ENCODE data around the gene CLPTM1L. TPM values are rescaled to one million over a fixed set of nuclear protein-coding genes. Genes with fewer than 3 reads are reported as not detected.
"Not testable (repeated sequence)": the region's sequence is repeated elsewhere in the genome, so short reads cannot be mapped to it uniquely, and the experiment has no call there.

CLPTM1L gene
- total RNA-seq, 1 donor from 2014 or later: 74.8 TPM

DNA sequence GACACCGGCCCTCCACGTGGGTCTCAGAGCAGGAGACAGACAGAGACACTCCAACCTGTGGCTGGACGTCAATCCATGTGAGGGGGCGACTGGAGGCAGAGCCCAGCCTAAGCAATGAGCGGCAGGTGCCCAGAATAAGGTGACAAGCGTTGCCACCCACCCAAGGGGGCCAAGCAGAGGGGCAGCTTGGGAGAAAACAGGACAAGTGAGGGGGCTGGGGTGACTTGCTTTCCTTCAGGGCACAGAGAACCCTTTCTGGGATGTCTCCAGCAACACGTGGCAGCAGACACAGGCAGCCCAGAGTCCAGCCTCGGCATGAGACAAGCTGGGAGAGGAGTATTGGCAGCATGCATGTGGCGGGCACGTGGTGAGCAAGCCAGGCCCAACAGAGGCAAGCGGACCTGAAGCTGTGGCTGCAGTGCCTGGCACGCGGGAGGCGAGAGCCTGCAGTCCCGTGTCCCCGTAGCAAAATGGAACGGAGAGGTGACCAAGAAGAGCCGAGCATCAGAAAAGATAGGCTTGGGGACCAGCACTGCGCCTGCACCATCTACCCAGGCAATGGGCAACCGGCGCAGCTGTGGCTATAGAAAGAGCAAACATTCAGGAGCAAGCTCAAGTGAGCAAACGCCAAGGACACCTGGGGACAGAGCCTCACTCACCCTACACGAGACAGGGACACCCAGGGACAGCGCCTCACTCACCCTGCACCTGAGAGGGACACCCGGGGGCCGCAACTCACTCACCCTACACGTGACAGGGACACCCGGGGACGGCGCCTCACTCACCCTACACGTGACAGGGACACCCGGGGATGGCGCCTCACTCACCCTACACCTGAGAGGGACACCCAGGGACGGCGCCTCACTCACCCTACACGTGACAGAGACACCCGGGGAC lies 56.2 kb downstream of the CLPTM1L start:
- Histone ChIP-seq H2AFZ (replicated peaks) (no peak overlapping the region), H3K9ac (no peak overlapping the region), H3K9me3 (ENCODE audit: low read depth) (no peaks in the 10 kb centered on the region), H3K79me2 (ENCODE audit: low read depth) (no peaks in the 10 kb centered on the region), H3K27ac (no peak overlapping the region), H4K20me1 (ENCODE audit: low read depth) (peaks cover under 1% of the 10 kb centered on the region), H3K4me1 (no peaks in the 10 kb centered on the region), H3K4me3 (no peak overlapping the region), H3K27me3 (peaks cover 3% of the 10 kb centered on the region), H3K4me2 (no peak overlapping the region), H3K36me3 (no peaks in the 10 kb centered on the region), H3F3A (ENCODE audit: low read depth) (no peaks in the 10 kb centered on the region)
- TF ChIP-seq EZH2phosphoT487 (IDR thresholded peaks at IDR 0.05) (no peak), EZH2 (IDR thresholded peaks at IDR 0.05) (no peak)
- TF ChIP-seq, protein P1, sequence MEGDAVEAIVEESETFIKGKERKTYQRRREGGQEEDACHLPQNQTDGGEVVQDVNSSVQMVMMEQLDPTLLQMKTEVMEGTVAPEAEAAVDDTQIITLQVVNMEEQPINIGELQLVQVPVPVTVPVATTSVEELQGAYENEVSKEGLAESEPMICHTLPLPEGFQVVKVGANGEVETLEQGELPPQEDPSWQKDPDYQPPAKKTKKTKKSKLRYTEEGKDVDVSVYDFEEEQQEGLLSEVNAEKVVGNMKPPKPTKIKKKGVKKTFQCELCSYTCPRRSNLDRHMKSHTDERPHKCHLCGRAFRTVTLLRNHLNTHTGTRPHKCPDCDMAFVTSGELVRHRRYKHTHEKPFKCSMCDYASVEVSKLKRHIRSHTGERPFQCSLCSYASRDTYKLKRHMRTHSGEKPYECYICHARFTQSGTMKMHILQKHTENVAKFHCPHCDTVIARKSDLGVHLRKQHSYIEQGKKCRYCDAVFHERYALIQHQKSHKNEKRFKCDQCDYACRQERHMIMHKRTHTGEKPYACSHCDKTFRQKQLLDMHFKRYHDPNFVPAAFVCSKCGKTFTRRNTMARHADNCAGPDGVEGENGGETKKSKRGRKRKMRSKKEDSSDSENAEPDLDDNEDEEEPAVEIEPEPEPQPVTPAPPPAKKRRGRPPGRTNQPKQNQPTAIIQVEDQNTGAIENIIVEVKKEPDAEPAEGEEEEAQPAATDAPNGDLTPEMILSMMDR (IDR thresholded peaks at IDR 0.05): no peak
- peaks cover 2% of the 10 kb centered on the region for H3K9me3 Mint-ChIP-seq
- peaks cover 5% of the 10 kb centered on the region for H3K36me3 Mint-ChIP-seq
- no peak for DNase-seq (ENCODE audit: low spot score)
- H3K27ac Mint-ChIP-seq: no peak overlapping the region
- no peak overlapping the region for H3K4me3 Mint-ChIP-seq
- no peaks in the 10 kb centered on the region for H3K4me1 Mint-ChIP-seq
- peaks cover 3% of the 10 kb centered on the region for H3K27me3 Mint-ChIP-seq (ENCODE audit: insufficient read depth, low read depth)

DNA sequence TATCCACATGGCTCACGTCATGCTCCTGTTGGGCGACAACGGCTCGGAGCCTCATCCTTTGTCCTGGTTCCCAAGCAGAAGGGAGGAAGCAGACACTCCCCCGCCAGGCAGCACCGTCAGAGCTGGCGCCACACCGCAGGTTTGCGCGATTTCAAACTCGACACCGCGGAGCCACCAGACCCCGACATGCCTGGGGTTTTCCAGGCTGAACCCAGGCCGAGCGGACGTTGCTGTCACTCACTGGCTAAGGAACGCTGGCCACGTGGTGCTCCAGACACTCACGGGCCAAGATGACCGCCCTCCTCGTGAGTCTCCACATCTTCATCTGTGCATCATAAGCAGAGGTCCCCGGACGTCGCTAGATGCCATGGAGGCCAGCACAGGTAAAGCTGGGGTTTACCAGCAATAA lies 59.0 kb downstream of the CLPTM1L start:
- Histone ChIP-seq H3K36me3 (no peaks in the 10 kb centered on the region), H3K27me3 (no peaks in the 10 kb centered on the region), H3K79me2 (ENCODE audit: low read depth) (no peaks in the 10 kb centered on the region), H3K9me3 (ENCODE audit: low read depth) (no peaks in the 10 kb centered on the region), H2AFZ (replicated peaks) (no peak overlapping the region), H3F3A (ENCODE audit: low read depth) (no peaks in the 10 kb centered on the region), H4K20me1 (ENCODE audit: low read depth) (no peaks in the 10 kb centered on the region), H3K4me3 (no peak overlapping the region), H3K4me2 (no peak overlapping the region), H3K4me1 (no peaks in the 10 kb centered on the region), H3K27ac (no peak overlapping the region), H3K9ac (no peak overlapping the region)
- TF ChIP-seq EZH2phosphoT487 (IDR thresholded peaks at IDR 0.05) (no peak), EZH2 (IDR thresholded peaks at IDR 0.05) (no peak)
- TF ChIP-seq, protein P1 (IDR thresholded peaks at IDR 0.05): no peak
- H3K27me3 Mint-ChIP-seq (ENCODE audit: insufficient read depth, low read depth): no peaks in the 10 kb centered on the region
- H3K4me1 Mint-ChIP-seq: no peaks in the 10 kb centered on the region
- H3K36me3 Mint-ChIP-seq: peaks cover 5% of the 10 kb centered on the region
- H3K9me3 Mint-ChIP-seq: peaks cover 2% of the 10 kb centered on the region
- H3K27ac Mint-ChIP-seq: no peak overlapping the region
- no peak overlapping the region for H3K4me3 Mint-ChIP-seq
- no peak for DNase-seq (ENCODE audit: low spot score)

DNA sequence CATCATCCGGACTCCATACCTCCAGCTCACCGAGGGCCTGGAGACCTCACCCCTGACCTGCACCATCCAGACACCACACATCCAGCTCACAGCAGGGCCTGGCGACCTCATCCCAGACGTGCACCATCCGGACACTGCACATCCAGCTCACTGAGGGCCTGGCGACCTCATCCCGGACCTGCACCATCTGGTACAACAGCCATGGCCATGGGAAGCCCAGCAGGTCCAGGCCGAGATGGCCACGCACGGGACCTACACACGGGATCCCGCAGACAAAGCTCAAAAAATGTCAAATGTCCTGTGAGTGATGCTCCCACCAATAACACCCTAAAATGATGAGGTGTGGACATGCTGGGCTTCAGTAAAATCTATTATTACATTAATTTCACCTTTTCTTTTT lies 59.8 kb downstream of the CLPTM1L start:
- Mint-ChIP-seq H3K27me3 (ENCODE audit: insufficient read depth, low read depth) (no peaks in the 10 kb centered on the region), H3K27ac (no peak overlapping the region), H3K4me1 (no peaks in the 10 kb centered on the region), H3K9me3 (peaks cover 2% of the 10 kb centered on the region), H3K36me3 (peaks cover 5% of the 10 kb centered on the region), H3K4me3 (no peak overlapping the region)
- no peaks in the 10 kb centered on the region for H3K9me3 ChIP-seq (ENCODE audit: low read depth)
- H3K27me3 ChIP-seq: no peaks in the 10 kb centered on the region
- no peaks in the 10 kb centered on the region for H3F3A ChIP-seq (ENCODE audit: low read depth)
- no peaks in the 10 kb centered on the region for H3K36me3 ChIP-seq
- H3K27ac ChIP-seq: no peak overlapping the region
- no peak overlapping the region for H3K9ac ChIP-seq
- H3K4me1 ChIP-seq: no peaks in the 10 kb centered on the region
- DNase-seq (ENCODE audit: low spot score): no peak
- no peaks in the 10 kb centered on the region for H4K20me1 ChIP-seq (ENCODE audit: low read depth)
- no peak overlapping the region for H2AFZ ChIP-seq (replicated peaks)
- no peaks in the 10 kb centered on the region for H3K79me2 ChIP-seq (ENCODE audit: low read depth)
- TF ChIP-seq EZH2 (IDR thresholded peaks at IDR 0.05): no peak
- TF ChIP-seq EZH2phosphoT487 (IDR thresholded peaks at IDR 0.05): no peak
- no peak overlapping the region for H3K4me3 ChIP-seq
- no peak overlapping the region for H3K4me2 ChIP-seq

DNA sequence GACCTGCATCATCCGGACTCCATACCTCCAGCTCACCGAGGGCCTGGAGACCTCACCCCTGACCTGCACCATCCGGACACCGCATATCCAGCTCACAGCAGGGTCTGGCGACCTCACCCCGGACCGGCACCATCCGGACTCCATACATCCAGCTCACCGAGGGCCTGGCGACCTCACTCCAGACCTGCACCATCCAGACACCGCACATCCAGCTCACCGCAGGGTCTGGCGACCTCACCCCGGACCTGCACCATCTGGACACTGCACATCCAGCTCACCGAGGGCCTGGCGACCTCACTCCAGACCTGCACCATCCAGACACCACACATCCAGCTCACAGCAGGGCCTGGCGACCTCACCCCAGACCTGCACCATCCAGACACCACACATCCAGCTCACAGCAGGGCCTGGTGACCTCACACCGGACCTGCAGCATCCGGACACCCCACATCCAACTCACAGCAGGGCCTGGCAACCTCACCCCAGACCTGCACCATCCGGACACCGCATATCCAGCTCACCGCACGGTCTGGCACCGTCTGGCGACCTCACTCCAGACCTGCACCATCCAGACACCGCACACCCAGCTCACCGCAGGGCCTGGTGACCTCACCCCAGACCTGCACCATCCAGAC lies 60.4 kb downstream of the CLPTM1L start:
- not testable (repeated sequence) for H3K27ac Mint-ChIP-seq; H3K27ac ChIP-seq; H3F3A ChIP-seq (ENCODE audit: low read depth); H3K4me2 ChIP-seq; H3K27me3 ChIP-seq; H3K9me3 ChIP-seq (ENCODE audit: low read depth); H3K36me3 ChIP-seq; H3K4me3 ChIP-seq; H3K4me1 ChIP-seq; H3K4me3 Mint-ChIP-seq; H3K4me1 Mint-ChIP-seq; DNase-seq (ENCODE audit: low spot score); H3K27me3 Mint-ChIP-seq (ENCODE audit: insufficient read depth, low read depth); H3K9ac ChIP-seq; H4K20me1 ChIP-seq (ENCODE audit: low read depth); H2AFZ ChIP-seq (replicated peaks); H3K36me3 Mint-ChIP-seq; H3K9me3 Mint-ChIP-seq; H3K79me2 ChIP-seq (ENCODE audit: low read depth)

DNA sequence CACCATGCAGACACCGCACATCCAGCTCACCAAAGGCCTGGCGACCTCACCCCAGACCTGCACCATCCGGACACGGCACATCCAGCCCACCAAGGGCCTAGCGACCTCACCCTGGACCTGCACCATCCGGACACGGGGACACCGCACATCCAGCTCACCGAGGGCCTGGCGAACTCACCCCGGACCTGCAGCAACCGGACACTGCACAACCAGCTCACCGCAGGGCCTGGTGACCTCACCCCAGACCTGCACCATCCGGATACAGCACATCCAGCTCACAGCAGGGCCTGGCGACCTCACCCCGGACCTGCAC lies 61.2 kb downstream of the CLPTM1L start:
- H3K4me3 ChIP-seq; H3K9me3 ChIP-seq (ENCODE audit: low read depth); H3K36me3 Mint-ChIP-seq; H3F3A ChIP-seq (ENCODE audit: low read depth); H3K27me3 Mint-ChIP-seq (ENCODE audit: insufficient read depth, low read depth); H4K20me1 ChIP-seq (ENCODE audit: low read depth); H3K27me3 ChIP-seq; H3K36me3 ChIP-seq; H3K27ac Mint-ChIP-seq; H2AFZ ChIP-seq (replicated peaks); H3K27ac ChIP-seq; H3K4me3 Mint-ChIP-seq; DNase-seq (ENCODE audit: low spot score); H3K4me2 ChIP-seq; H3K9me3 Mint-ChIP-seq; H3K4me1 Mint-ChIP-seq; H3K79me2 ChIP-seq (ENCODE audit: low read depth); H3K9ac ChIP-seq; H3K4me1 ChIP-seq: not testable (repeated sequence)

DNA sequence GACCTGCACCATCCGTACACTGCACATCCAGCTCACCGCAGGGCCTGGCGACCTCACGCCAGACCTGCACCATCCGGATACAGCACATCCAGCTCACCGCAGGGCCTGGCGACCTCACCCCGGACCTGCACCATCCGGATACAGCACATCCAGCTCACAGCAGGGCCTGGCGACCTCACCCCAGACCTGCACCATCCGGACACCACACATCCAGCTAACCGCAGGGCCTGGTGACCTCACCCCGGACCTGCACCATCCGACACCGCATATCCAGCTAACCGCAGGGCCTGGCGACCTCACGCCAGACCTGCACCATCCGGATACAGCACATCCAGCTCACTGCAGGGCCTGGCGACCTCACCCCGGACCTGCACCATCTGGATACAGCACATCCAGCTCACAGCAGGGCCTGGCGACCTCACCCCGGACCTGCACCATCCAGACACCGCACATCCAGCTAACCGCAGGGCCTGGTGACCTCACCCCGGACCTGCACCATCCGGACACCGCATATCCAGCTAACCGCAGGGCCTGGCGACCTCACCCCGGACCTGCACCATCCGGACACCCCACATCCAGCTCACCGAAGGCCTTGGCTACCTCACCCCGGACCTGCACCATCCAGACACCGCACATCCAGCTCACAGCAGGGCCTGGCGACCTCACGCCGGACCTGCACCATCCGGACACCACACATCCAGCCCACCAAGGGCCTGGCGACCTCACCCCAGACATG lies 61.7 kb downstream of the CLPTM1L start:
- not testable (repeated sequence) for H3K27ac ChIP-seq; H3K4me1 Mint-ChIP-seq; H3K27me3 ChIP-seq; H3K9me3 ChIP-seq (ENCODE audit: low read depth); H3K4me2 ChIP-seq; H3K79me2 ChIP-seq (ENCODE audit: low read depth); H3K36me3 ChIP-seq; H3K27ac Mint-ChIP-seq; DNase-seq (ENCODE audit: low spot score); H3K4me3 Mint-ChIP-seq; H3K9ac ChIP-seq; H4K20me1 ChIP-seq (ENCODE audit: low read depth); H3K9me3 Mint-ChIP-seq; H3F3A ChIP-seq (ENCODE audit: low read depth); H3K4me1 ChIP-seq; H3K4me3 ChIP-seq; H2AFZ ChIP-seq (replicated peaks); H3K27me3 Mint-ChIP-seq (ENCODE audit: insufficient read depth, low read depth); H3K36me3 Mint-ChIP-seq

All from neural progenitor cell (in vitro differentiated cells).